LNCAP (cell line): ENCODE results near the gene SLC26A1.

Experiments used
- TF ChIP-seq, protein P1 (sequence below): fragments of 450-650 bp; IDR thresholded peaks from 2 replicates; pipeline ENCODE4 v1.5.1; 2017; ENCODE audit warnings: mild to moderate bottlenecking

Gene SLC26A1

GRCh38 chr4:1010395-1011021 is 17.3 kb upstream of the SLC26A1 start:
- TF ChIP-seq, protein P1, sequence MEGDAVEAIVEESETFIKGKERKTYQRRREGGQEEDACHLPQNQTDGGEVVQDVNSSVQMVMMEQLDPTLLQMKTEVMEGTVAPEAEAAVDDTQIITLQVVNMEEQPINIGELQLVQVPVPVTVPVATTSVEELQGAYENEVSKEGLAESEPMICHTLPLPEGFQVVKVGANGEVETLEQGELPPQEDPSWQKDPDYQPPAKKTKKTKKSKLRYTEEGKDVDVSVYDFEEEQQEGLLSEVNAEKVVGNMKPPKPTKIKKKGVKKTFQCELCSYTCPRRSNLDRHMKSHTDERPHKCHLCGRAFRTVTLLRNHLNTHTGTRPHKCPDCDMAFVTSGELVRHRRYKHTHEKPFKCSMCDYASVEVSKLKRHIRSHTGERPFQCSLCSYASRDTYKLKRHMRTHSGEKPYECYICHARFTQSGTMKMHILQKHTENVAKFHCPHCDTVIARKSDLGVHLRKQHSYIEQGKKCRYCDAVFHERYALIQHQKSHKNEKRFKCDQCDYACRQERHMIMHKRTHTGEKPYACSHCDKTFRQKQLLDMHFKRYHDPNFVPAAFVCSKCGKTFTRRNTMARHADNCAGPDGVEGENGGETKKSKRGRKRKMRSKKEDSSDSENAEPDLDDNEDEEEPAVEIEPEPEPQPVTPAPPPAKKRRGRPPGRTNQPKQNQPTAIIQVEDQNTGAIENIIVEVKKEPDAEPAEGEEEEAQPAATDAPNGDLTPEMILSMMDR = no peak

DNA sequence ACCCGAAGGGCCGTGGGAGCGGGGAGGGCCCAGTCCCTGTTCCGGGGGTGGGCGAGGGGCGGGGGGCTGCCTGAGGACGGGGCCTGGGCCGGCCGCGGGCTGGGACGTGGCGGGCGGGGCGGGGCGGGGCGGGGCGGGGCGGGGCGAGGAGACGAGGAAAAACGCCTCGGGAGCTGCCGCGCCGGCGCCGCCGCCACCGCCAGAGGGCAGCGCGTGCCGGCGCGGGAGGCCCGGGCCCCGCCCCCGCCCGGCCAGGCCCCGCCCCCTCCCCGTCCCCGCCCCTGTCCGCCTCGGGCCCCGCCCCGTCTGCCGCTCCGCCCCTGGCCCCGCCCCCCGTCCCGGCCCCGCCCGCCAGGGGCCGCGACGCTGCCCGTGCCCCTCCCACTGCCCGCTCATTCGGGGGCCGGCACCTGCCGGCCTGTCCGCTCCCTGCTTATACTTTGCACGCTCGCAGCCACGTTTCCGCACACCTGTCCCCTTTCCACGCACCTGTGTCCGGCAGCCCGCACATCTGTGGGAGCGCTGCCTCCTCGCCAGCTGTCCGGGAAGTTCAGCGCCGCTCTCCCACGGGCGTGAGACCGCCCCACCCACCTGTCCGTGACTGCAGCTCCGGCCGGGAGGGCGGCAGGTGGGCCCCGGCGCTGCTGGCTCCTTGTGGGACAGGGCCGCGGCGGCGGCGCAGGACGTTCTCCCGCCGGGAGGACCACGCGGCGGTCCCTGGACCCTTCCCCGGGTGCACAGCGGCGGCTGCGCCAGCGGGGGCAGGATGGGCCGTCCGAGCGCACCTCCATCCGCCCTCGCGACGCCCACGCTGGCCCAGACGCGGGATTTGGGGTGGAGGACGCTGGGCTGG is 16.6 kb upstream of the SLC26A1 start:
- TF ChIP-seq, protein P1 = no peak

GRCh38 chr4:1008840-1009541 is 15.8 kb upstream of the SLC26A1 start:
- TF ChIP-seq, protein P1 = no peak

- TF ChIP-seq, protein P1 = no peak
These were observed 13.7 kb upstream of the SLC26A1 start for GRCh38 chr4:1006856-1007255.

- TF ChIP-seq, protein P1 = no peak
These were observed 11.6 kb upstream of the SLC26A1 start for GRCh38 chr4:1004557-1005485.

- TF ChIP-seq, protein P1 = no peak
These were observed 10.8 kb upstream of the SLC26A1 start for GRCh38 chr4:1004071-1004418.
